GM23248 (cell line): ENCODE data around the gene ARHGEF38.

Source experiments
- EZH2 ChIP-seq: fragments of 200-600 bp; sonication (generic); IDR thresholded peaks from 2 replicates; pipeline ENCODE4 v1.6.1; 2018; ENCODE audit warnings: antibody characterized with exemption, mild to moderate bottlenecking; ENCODE audit not compliant: insufficient read depth, poor library complexity, severe bottlenecking
- EZH2phosphoT487 ChIP-seq: fragments of 200-600 bp; sonication (generic); IDR thresholded peaks from 2 replicates; pipeline ENCODE4 v1.6.1; 2018; ENCODE audit warnings: antibody characterized with exemption, moderate library complexity, mild to moderate bottlenecking, low read depth; ENCODE audit not compliant: insufficient read depth

DNA sequence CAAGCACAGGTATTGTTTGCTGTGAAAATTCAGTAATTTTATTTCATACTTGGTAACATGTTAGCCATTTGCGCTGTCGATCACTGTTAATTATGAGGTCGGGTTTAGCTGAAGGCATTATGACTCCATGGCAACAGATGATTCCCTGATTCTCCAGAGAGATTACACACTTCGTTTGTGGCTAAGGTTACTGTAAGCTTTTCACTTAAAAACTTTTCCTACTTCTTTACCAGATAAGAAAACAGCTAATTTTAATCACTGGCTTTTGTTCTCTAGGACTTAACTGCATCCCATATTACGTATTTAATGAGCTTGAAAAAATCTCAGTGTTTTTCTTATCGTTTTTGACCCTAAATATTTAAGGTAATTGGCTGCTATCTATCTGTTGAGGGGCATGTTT, 158.3 kb downstream of the ARHGEF38 start:
- no peak for TF ChIP-seq EZH2
- no peak for TF ChIP-seq EZH2phosphoT487
